Hepatocyte (in vitro differentiated cells): ENCODE data around the gene MRS2.

ENCODE experiments used
- CTCF ChIP-seq: fragments of 200-600 bp; sonication (generic); IDR thresholded peaks from 2 replicates; pipeline ENCODE4 v1.5.1; 2016; ENCODE audit warnings: antibody characterized with exemption, mild to moderate bottlenecking; ENCODE audit not compliant: poor library complexity
- EZH2 ChIP-seq: fragments of 200-600 bp; sonication (generic); IDR thresholded peaks from 2 replicates; pipeline ENCODE4 v1.6.1; 2016; ENCODE audit warnings: antibody characterized with exemption, mild to moderate bottlenecking, borderline replicate concordance

GRCh38 chr6:24394061-24394779, 8.5 kb upstream of the MRS2 start:
- TF ChIP-seq CTCF (no peak), EZH2 (no peak)
